HepG2 (cell line): ENCODE data around the gene ACP5. TPM values are rescaled to one million over a fixed set of nuclear protein-coding genes. Genes with fewer than 3 reads are reported as not detected.
A peak's percentile ranks its signal among the peaks of the same experiment; 100 is the strongest.

ENCODE experiments used
- ARNT ChIP-seq: fragments of 450-650 bp; IDR thresholded peaks from 2 replicates; pipeline ENCODE4 v1.6.1; 2017
- BRCA1 ChIP-seq: sonication (generic); formaldehyde crosslinking; IDR thresholded peaks from 2 replicates; pipeline ENCODE4 v1.4.0; 2020; ENCODE audit warnings: missing genetic modification reagents
- LBX2 ChIP-seq: sonication (generic); formaldehyde crosslinking; IDR thresholded peaks from 2 replicates; pipeline ENCODE4 v1.5.0; 2020; ENCODE audit warnings: missing genetic modification reagents, mild to moderate bottlenecking, borderline replicate concordance
- STAT6 ChIP-seq: sonication (generic); formaldehyde crosslinking; IDR thresholded peaks from 2 replicates; pipeline ENCODE4 v1.4.0; 2020; ENCODE audit warnings: missing genetic modification reagents, mild to moderate bottlenecking, borderline replicate concordance
- USF2 ChIP-seq, 2 experiments: sonication (generic) in 1 of 2; formaldehyde crosslinking in 1 of 2; IDR thresholded peaks; 2 replicates each; pipeline versions ENCODE4 v1.5.1 to v1.6.1; 2011 to 2020; ENCODE audit warnings: borderline replicate concordance in 1 of 2, low read depth in 1 of 2, low read length in 1 of 2, mild to moderate bottlenecking in 1 of 2, missing genetic modification reagents in 1 of 2, moderate library complexity in 1 of 2
- ZFP37 ChIP-seq: sonication (generic); formaldehyde crosslinking; IDR thresholded peaks from 2 replicates; pipeline ENCODE4 v1.4.0; 2020; ENCODE audit warnings: missing genetic modification reagents, borderline replicate concordance
- ZNF17 ChIP-seq: sonication (generic); formaldehyde crosslinking; IDR thresholded peaks from 2 replicates; pipeline ENCODE4 v1.5.0; 2020; ENCODE audit warnings: mild to moderate bottlenecking, missing genetic modification reagents
- ZNF264 ChIP-seq: sonication (generic); formaldehyde crosslinking; IDR thresholded peaks from 2 replicates; pipeline ENCODE4 v1.4.0; 2020; ENCODE audit warnings: missing genetic modification reagents
- ZNF329 ChIP-seq: sonication (generic); formaldehyde crosslinking; IDR thresholded peaks from 2 replicates; pipeline ENCODE4 v1.9.0; 2021; ENCODE audit warnings: low read depth, mild to moderate bottlenecking, missing genetic modification reagents
- ZNF331 ChIP-seq: sonication (generic); formaldehyde crosslinking; IDR thresholded peaks from 2 replicates; pipeline ENCODE4 v1.4.0; 2020; ENCODE audit warnings: missing genetic modification reagents
- ZNF432 ChIP-seq: sonication (generic); formaldehyde crosslinking; IDR thresholded peaks from 2 replicates; pipeline ENCODE4 v1.5.0; 2020; ENCODE audit warnings: missing genetic modification reagents, mild to moderate bottlenecking, borderline replicate concordance
- ZNF558 ChIP-seq: sonication (generic); formaldehyde crosslinking; IDR thresholded peaks from 2 replicates; pipeline ENCODE4 v1.9.0; 2022; ENCODE audit warnings: mild to moderate bottlenecking, missing genetic modification reagents, borderline replicate concordance
- ZNF652 ChIP-seq: IDR thresholded peaks from 2 replicates; pipeline ENCODE4 v1.6.1; 2016; ENCODE audit warnings: low read depth, borderline replicate concordance
- polyA plus RNA-seq, 8 experiments: library from polyadenylated mRNA; depleted of rRNA in 3 of 8; stranded (reverse) in 7 of 8; unstranded in 1 of 8; fragments of >200 nt; fragmentation: Illumina TruSeq in 4 of 8; extraction: Trizol in 4 of 8; gene quantifications; 2 replicates each; pipeline versions ENCODE4 v1.2.1 to v1.2.3, GENCODE V29; 2011 to 2016; ENCODE audit warnings: low read depth in 4 of 8, missing spikeins in 1 of 8, mixed read lengths in 1 of 8; ENCODE audit not compliant: insufficient read depth in 1 of 8
- total RNA-seq, 5 experiments: library from RNA; depleted of rRNA; stranded (reverse); fragments of >200 nt; fragmentation: Illumina TruSeq; extraction: Trizol; gene quantifications; 2 replicates each; pipeline ENCODE4 v1.2.3, GENCODE V29; 2016; ENCODE audit warnings: low read depth in 1 of 5
- TF ChIP-seq, protein P1 (sequence below): sonication (generic); formaldehyde crosslinking; IDR thresholded peaks from 2 replicates; pipeline ENCODE4 v1.4.0; 2020; ENCODE audit warnings: mild to moderate bottlenecking, missing genetic modification reagents
- TF ChIP-seq, protein P2 (sequence below): IDR thresholded peaks from 2 replicates; pipeline ENCODE4 v1.6.1; 2012; ENCODE audit warnings: low read depth, low read length, improper control_type of control experiment
- TF ChIP-seq, protein P3 (sequence below): sonication (generic); formaldehyde crosslinking; IDR thresholded peaks from 2 replicates; pipeline ENCODE4 v1.4.0; 2020; ENCODE audit warnings: mild to moderate bottlenecking, missing genetic modification reagents
- TF ChIP-seq, protein P4 (sequence below): sonication (generic); IDR thresholded peaks from 2 replicates; pipeline ENCODE4 v1.6.1; 2016; ENCODE audit warnings: low read depth, borderline replicate concordance

ACP5 gene
- total and polyA plus RNA-seq, 2 of the 13 experiments (the other 11 are each of a cell fraction or from before 2014, with no cell fraction given) = 1.3 to 6.7 TPM

GRCh38 chr19:11528551-11529341 is 48.7 kb downstream of the ACP5 start, which contains the start of gene ECSIT (continued):
- TF ChIP-seq, protein P1, sequence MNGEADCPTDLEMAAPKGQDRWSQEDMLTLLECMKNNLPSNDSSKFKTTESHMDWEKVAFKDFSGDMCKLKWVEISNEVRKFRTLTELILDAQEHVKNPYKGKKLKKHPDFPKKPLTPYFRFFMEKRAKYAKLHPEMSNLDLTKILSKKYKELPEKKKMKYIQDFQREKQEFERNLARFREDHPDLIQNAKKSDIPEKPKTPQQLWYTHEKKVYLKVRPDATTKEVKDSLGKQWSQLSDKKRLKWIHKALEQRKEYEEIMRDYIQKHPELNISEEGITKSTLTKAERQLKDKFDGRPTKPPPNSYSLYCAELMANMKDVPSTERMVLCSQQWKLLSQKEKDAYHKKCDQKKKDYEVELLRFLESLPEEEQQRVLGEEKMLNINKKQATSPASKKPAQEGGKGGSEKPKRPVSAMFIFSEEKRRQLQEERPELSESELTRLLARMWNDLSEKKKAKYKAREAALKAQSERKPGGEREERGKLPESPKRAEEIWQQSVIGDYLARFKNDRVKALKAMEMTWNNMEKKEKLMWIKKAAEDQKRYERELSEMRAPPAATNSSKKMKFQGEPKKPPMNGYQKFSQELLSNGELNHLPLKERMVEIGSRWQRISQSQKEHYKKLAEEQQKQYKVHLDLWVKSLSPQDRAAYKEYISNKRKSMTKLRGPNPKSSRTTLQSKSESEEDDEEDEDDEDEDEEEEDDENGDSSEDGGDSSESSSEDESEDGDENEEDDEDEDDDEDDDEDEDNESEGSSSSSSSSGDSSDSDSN = peak; percentile 73
- TF ChIP-seq USF2 (IDR thresholded peaks at IDR 0.05; ENCODE audit: low read depth, low read length) (no peak), USF2 (CRISPR knock-in tag; IDR thresholded peaks at IDR 0.05; ENCODE audit: borderline replicate concordance) (no peak), ZFP37 (no peak), STAT6 (CRISPR knock-in tag) (0 out of 2 replicates have a peak, but pooled peaks have one; percentile 2), ZNF17 (no peak), ZNF331 (CRISPR knock-in tag) (no peak; the same call in 1 of the 2 replicates), ZNF432 (CRISPR knock-in tag) (no peak), ZNF329 (CRISPR knock-in tag) (peak; percentile 46; the same call in 1 of the 2 replicates), BRCA1 (CRISPR knock-in tag) (no peak), ARNT (no peak), ZNF652 (0 out of 2 replicates have a peak, but pooled peaks have one; percentile 9), ZNF264 (CRISPR knock-in tag) (no peak), ZNF558 (peak; percentile 69; the same call in 1 of the 2 replicates), LBX2 (no peak)
- TF ChIP-seq, protein P2, sequence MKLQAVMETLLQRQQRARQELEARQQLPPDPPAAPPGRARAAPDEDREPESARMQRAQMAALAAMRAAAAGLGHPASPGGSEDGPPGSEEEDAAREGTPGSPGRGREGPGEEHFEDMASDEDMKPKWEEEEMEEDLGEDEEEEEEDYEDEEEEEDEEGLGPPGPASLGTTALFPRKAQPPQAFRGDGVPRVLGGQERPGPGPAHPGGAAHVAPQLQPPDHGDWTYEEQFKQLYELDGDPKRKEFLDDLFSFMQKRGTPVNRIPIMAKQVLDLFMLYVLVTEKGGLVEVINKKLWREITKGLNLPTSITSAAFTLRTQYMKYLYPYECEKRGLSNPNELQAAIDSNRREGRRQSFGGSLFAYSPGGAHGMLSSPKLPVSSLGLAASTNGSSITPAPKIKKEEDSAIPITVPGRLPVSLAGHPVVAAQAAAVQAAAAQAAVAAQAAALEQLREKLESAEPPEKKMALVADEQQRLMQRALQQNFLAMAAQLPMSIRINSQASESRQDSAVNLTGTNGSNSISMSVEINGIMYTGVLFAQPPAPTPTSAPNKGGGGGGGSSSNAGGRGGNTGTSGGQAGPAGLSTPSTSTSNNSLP = peak; percentile 34; the same call in 1 of the 2 replicates
- TF ChIP-seq, protein P3, sequence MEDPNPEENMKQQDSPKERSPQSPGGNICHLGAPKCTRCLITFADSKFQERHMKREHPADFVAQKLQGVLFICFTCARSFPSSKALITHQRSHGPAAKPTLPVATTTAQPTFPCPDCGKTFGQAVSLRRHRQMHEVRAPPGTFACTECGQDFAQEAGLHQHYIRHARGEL (CRISPR knock-in tag) = no peak
- TF ChIP-seq, protein P4, sequence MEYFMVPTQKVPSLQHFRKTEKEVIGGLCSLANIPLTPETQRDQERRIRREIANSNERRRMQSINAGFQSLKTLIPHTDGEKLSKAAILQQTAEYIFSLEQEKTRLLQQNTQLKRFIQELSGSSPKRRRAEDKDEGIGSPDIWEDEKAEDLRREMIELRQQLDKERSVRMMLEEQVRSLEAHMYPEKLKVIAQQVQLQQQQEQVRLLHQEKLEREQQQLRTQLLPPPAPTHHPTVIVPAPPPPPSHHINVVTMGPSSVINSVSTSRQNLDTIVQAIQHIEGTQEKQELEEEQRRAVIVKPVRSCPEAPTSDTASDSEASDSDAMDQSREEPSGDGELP = peak; percentile 47; the same call in 1 of the 2 replicates
